Measurements from ENCODE around the gene TRIL. TPM values are rescaled to one million over a fixed set of nuclear protein-coding genes. Genes with fewer than 3 reads are reported as not detected.

TRIL gene
- total and polyA plus RNA-seq, 12 donors = 0.59 to 5.9 (median 2.7) TPM

- Histone ChIP-seq H3K36me3 (no peaks in the 10 kb centered on the region), H3K4me1 (peaks cover 12 to 64% (median 46%) of the 10 kb centered on the region in 9 donors), H3K4me3 (peak overlapping the region; percentile 36 to 69 (median 62)), H3K27me3 (peaks cover 0 to 60% (median 0%) of the 10 kb centered on the region in 7 donors), H3K9me3 (no peaks in the 10 kb centered on the region), H3K27ac (peak overlapping the region; percentile 14 to 83 (median 69))
- intact Hi-C loops (cut with DNase I) = loop anchor here in 9 of 10 donors (1.0 to 10.0 kb wide), 11 partner anchors 31 to 273 kb away; no protein-coding TSS in a partner anchor
- 2 to 3% methylated on average over 47 of the region's 47 CpGs for WGBS, 2 donors
- DNase-seq = no peak
- peak in 7 of 8 donors; percentile 6 to 39 (median 18) for ATAC-seq
- TF ChIP-seq CTCF (IDR thresholded peaks at IDR 0.05) = peak in 1 of 9 donors; percentile 18
These were observed 337 bp downstream of the TRIL start for GRCh38 chr7:28957751-28958234.

- Histone ChIP-seq H3K27me3 (peaks cover 0 to 60% (median 0%) of the 10 kb centered on the region in 7 donors), H3K36me3 (no peaks in the 10 kb centered on the region), H3K4me3 (peak overlapping the region; percentile 49 to 69 (median 62)), H3K27ac (peak overlapping the region; percentile 14 to 83 (median 69)), H3K4me1 (peaks cover 12 to 64% (median 46%) of the 10 kb centered on the region in 9 donors), H3K9me3 (no peaks in the 10 kb centered on the region)
- no peak for TF ChIP-seq CTCF (IDR thresholded peaks at IDR 0.05)
- DNase-seq (peak in 1 of 2 donors; percentile 47), ATAC-seq (peak; percentile 4 to 58 (median 26))
- intact Hi-C loops (cut with DNase I) = loop anchor here in 9 of 10 donors (1.0 to 10.0 kb wide), 11 partner anchors 30 to 272 kb away; no protein-coding TSS in a partner anchor
- 3% methylated on average over 59 of the region's 59 CpGs for WGBS, 2 donors
These were observed 923 bp downstream of the TRIL start for GRCh38 chr7:28957064-28957750.

- H3K9me3 ChIP-seq = no peaks in the 10 kb centered on the region
- peak; percentile 51 to 68 (median 54) for TF ChIP-seq CTCF (IDR thresholded peaks at IDR 0.05)
- H3K4me3 ChIP-seq = peak overlapping the region; percentile 49 to 69 (median 62)
- peak overlapping the region; percentile 5 to 83 (median 60) for H3K27ac ChIP-seq
- intact Hi-C loops (cut with DNase I) = loop anchor here in 9 of 10 donors (1.0 to 10.0 kb wide), 11 partner anchors 30 to 272 kb away; no protein-coding TSS in a partner anchor
- WGBS, 2 donors = 1% methylated on average over 39 of the region's 39 CpGs
- H3K27me3 ChIP-seq = peaks cover 0 to 60% (median 0%) of the 10 kb centered on the region in 7 donors
- peak; percentile 43 to 77 (median 60) for ATAC-seq
- DNase-seq = peak; percentile 56 to 73
- H3K4me1 ChIP-seq = peaks cover 12 to 64% (median 46%) of the 10 kb centered on the region in 9 donors
- no peaks in the 10 kb centered on the region for H3K36me3 ChIP-seq
These were observed 1.5 kb downstream of the TRIL start for GRCh38 chr7:28956608-28957063.

All from heart right ventricle (tissue), 16 donors.